ENCODE results near the gene CAPZA2. TPM values are rescaled to one million over a fixed set of nuclear protein-coding genes. Genes with fewer than 3 reads are reported as not detected.
"Not testable (repeated sequence)": the region's sequence is repeated elsewhere in the genome, so short reads cannot be mapped to it uniquely, and the experiment has no call there.

The CAPZA2 gene
- polyA plus RNA-seq, 2 of the 4 experiments (the other 2 are of a cell fraction), result 151 to 213 TPM

DNA sequence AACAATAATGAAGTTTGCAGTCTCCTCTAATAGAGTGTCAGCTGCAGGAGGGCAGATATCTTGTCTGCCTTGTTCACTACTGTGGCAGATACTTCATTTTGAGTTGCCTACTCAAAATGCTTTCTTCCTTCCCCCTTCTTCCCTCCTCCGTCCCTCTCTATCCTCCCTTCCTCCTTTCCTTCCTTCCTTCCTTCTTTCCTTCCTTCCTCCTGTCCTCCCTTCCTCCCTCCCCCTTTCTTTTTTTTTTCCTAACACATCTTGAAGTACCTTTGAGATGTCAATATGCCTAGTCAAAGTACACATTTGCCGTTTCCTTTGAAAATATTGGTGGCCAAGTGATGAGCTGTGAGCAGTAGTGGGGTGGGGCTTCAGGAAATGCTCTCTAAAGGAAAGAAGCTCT lies 72.2 kb downstream of the CAPZA2 start (continued):
- TF ChIP-seq HES2 (IDR thresholded peaks at IDR 0.05), result no peak
- no peak for TF ChIP-seq KDM1A (IDR thresholded peaks at IDR 0.05; ENCODE audit: low read depth)
- TF ChIP-seq JUN (IDR thresholded peaks at IDR 0.05), result no peak
- TF ChIP-seq CBX2 (IDR thresholded peaks at IDR 0.05; ENCODE audit: borderline replicate concordance, low read depth), result no peak
- TF ChIP-seq, protein P1, sequence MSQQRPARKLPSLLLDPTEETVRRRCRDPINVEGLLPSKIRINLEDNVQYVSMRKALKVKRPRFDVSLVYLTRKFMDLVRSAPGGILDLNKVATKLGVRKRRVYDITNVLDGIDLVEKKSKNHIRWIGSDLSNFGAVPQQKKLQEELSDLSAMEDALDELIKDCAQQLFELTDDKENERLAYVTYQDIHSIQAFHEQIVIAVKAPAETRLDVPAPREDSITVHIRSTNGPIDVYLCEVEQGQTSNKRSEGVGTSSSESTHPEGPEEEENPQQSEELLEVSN (IDR thresholded peaks at IDR 0.05; ENCODE audit: borderline replicate concordance, low read depth), result no peak

GRCh38 chr7:116936844-116937243 lies 74.5 kb downstream of the CAPZA2 start:
- H3K9me3 ChIP-seq; POLR2A ChIA-PET; H3K27ac ChIP-seq; H3K4me1 ChIP-seq; H3K4me3 ChIP-seq; FAIRE-seq; ATAC-seq; H3K4me2 ChIP-seq; DNase-seq (ENCODE audit: low read depth in 1 of 2, low spot score in 1 of 2): not testable (repeated sequence)
- WGBS (ENCODE audit: missing lambda C conversion rate), result 46% methylated on average over 4 of the region's 4 CpGs
- CTCF ChIA-PET, result interaction anchor here (1.0 kb wide), 1 partner anchor 36 kb away, joined by 3 read pairs; no protein-coding TSS in a partner anchor

- Histone ChIP-seq H3K4me2 (no peak overlapping the region), H3K27ac (no peak overlapping the region), H3K4me3 (no peak overlapping the region), H3K4me1 (no peaks in the 10 kb centered on the region), H3K9me3 (no peaks in the 10 kb centered on the region)
- WGBS (ENCODE audit: missing lambda C conversion rate), result 24% methylated on average over 2 of the region's 2 CpGs
- TF ChIP-seq RCOR1 (IDR thresholded peaks at IDR 0.05; ENCODE audit: low read depth, low read length) (no peak), HEYL (CRISPR knock-in tag; IDR thresholded peaks at IDR 0.05) (no peak), FOSL2 (IDR thresholded peaks at IDR 0.05) (no peak), FOSL2 (CRISPR knock-in tag; IDR thresholded peaks at IDR 0.05) (no peak), MAX (IDR thresholded peaks at IDR 0.05) (no peak), CTCF (IDR thresholded peaks at IDR 0.05) (no peak), EP300 (IDR thresholded peaks at IDR 0.05) (no peak)
- FAIRE-seq (no peak), ATAC-seq (no peak), DNase-seq (ENCODE audit: low read depth in 1 of 2, low spot score in 1 of 2) (no peak)
- POLR2A ChIA-PET, result no interaction called here
- CTCF ChIA-PET, result no interaction called here
Observed at GRCh38 chr7:116938678-116939077, 76.3 kb downstream of the CAPZA2 start.

DNA sequence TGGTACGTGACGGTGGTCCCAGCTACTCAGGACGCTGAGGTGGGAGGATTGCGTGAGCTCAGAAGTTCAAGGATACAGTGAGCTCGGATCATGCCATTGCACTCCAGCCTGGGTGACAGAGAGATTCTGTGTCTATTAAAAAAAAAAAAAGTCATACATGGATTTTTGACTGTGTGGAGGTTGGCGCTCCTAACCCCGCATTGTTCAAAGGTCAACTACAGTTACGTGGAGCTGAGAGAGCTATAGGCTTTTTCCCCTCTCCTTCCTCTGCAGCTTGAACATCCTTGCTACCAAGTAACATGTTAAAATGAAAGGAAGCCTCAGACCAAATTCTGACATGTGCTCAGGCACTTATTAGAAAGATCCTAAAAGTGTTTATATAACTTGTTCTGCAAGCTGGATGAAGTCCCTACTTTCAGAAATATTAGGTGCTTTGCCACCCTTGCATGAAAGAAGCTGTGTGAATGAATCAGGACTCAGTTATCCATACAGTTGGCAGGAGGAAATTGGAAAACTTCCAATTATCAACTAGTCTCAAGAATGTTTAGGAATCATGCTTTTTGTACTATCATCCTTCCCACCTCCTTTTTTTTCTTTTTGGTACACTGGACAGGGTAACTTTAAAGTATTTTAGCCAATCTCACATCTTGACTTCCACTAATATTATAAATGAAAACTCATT lies 78.4 kb downstream of the CAPZA2 start:
- ATAC-seq (no peak), FAIRE-seq (no peak), DNase-seq (ENCODE audit: low read depth in 1 of 2, low spot score in 1 of 2) (no peak)
- ChIA-PET CTCF (interaction anchor here (0.6 to 5.6 kb wide), 2 partner anchors 11 to 165 kb away, joined by 3 to 47 read pairs; no protein-coding TSS in a partner anchor), POLR2A (no interaction called here)
- Histone ChIP-seq H3K27ac (no peak overlapping the region), H3K4me2 (no peak overlapping the region), H3K4me1 (no peaks in the 10 kb centered on the region), H3K9me3 (no peaks in the 10 kb centered on the region), H3K4me3 (no peak overlapping the region)
- WGBS (ENCODE audit: missing lambda C conversion rate), result 82% methylated on average over 8 of the region's 8 CpGs
- no peak for TF ChIP-seq KDM1A (IDR thresholded peaks at IDR 0.05; ENCODE audit: low read depth)
- TF ChIP-seq SREBF2 (IDR thresholded peaks at IDR 0.05), result no peak
- TF ChIP-seq JUNB (IDR thresholded peaks at IDR 0.05), result no peak
- no peak for TF ChIP-seq POLR2A (IDR thresholded peaks at IDR 0.05; ENCODE audit: low read length)
- TF ChIP-seq, protein P2, sequence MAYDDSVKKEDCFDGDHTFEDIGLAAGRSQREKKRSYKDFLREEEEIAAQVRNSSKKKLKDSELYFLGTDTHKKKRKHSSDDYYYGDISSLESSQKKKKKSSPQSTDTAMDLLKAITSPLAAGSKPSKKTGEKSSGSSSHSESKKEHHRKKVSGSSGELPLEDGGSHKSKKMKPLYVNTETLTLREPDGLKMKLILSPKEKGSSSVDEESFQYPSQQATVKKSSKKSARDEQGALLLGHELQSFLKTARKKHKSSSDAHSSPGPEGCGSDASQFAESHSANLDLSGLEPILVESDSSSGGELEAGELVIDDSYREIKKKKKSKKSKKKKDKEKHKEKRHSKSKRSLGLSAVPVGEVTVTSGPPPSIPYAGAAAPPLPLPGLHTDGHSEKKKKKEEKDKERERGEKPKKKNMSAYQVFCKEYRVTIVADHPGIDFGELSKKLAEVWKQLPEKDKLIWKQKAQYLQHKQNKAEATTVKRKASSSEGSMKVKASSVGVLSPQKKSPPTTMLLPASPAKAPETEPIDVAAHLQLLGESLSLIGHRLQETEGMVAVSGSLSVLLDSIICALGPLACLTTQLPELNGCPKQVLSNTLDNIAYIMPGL (CRISPR knock-in tag; IDR thresholded peaks at IDR 0.05; ENCODE audit: borderline replicate concordance), result no peak
- no peak for TF ChIP-seq RNF2 (IDR thresholded peaks at IDR 0.05; ENCODE audit: borderline replicate concordance, low read depth)
- TF ChIP-seq ESRRA (IDR thresholded peaks at IDR 0.05; ENCODE audit: borderline replicate concordance, low read length), result no peak
- TF ChIP-seq NPAS2 (CRISPR knock-in tag; IDR thresholded peaks at IDR 0.05; ENCODE audit: borderline replicate concordance), result no peak
- no peak for TF ChIP-seq FOSL2 (IDR thresholded peaks at IDR 0.05)
- TF ChIP-seq FOSL2 (CRISPR knock-in tag; IDR thresholded peaks at IDR 0.05), result no peak
- TF ChIP-seq FOXS1 (CRISPR knock-in tag; IDR thresholded peaks at IDR 0.05), result no peak
- no peak for TF ChIP-seq MAX (IDR thresholded peaks at IDR 0.05)
- TF ChIP-seq FOSB (CRISPR knock-in tag; IDR thresholded peaks at IDR 0.05), result no peak
- no peak for TF ChIP-seq CBX8 (IDR thresholded peaks at IDR 0.05)
- TF ChIP-seq GATA3 (IDR thresholded peaks at IDR 0.05; ENCODE audit: borderline replicate concordance), result no peak
- TF ChIP-seq EP300 (IDR thresholded peaks at IDR 0.05), result no peak
- TF ChIP-seq CHD2 (IDR thresholded peaks at IDR 0.05; ENCODE audit: low read length, partially characterized antibody), result no peak
- no peak for TF ChIP-seq CHD4 (IDR thresholded peaks at IDR 0.05; ENCODE audit: borderline replicate concordance)

Measured in A549 (cell line).